Fibroblast of the aortic adventitia (primary cell): Measurements from ENCODE around the gene ASPHD2. TPM values are rescaled to one million over a fixed set of nuclear protein-coding genes. Genes with fewer than 3 reads are reported as not detected.

Experiments used
- DNase-seq: peaks from one replicate; pipeline ENCODE4 v3.0.0-alpha.2; 2010; ENCODE audit warnings: low read depth
- H3K4me3 ChIP-seq: 2 replicates; pipeline ENCODE4 v1.5.1; 2011; ENCODE audit warnings: low read depth, mild to moderate bottlenecking, control low read depth, low read length, moderate library complexity
- CTCF ChIP-seq: IDR thresholded peaks from 2 replicates; pipeline ENCODE4 v1.5.1; 2011; ENCODE audit warnings: mild to moderate bottlenecking, low read length, control low read depth, inconsistent platforms; ENCODE audit not compliant: insufficient read depth
- small RNA-seq: library from RNA; depleted of rRNA; stranded (forward); fragments of <200 nt; gene quantifications from one replicate; pipeline ENCODE3, GENCODE V24; 2012
- total RNA-seq: library from RNA; depleted of rRNA; stranded (reverse); fragments of >200 nt; gene quantifications from 2 replicates; pipeline ENCODE4 v1.2.3, GENCODE V29; 2012; ENCODE audit warnings: low replicate concordance

The ASPHD2 gene
- total RNA-seq, 1 donor: 4.2 TPM

- no peak for DNase-seq
- TF ChIP-seq CTCF: no peak
- H3K4me3 ChIP-seq: no peak overlapping the region
Observed at GRCh38 chr22:26485806-26486390, 56.8 kb downstream of the ASPHD2 start.

- no peak for DNase-seq
- TF ChIP-seq CTCF: no peak
- H3K4me3 ChIP-seq: no peak overlapping the region
Observed at GRCh38 chr22:26486394-26486793, 57.3 kb downstream of the ASPHD2 start.

GRCh38 chr22:26487996-26488395, 58.9 kb downstream of the ASPHD2 start:
- no peak overlapping the region for H3K4me3 ChIP-seq
- DNase-seq: no peak
- no peak for TF ChIP-seq CTCF

GRCh38 chr22:26489447-26490036, 60.5 kb downstream of the ASPHD2 start:
- no peak for DNase-seq
- no peak overlapping the region for H3K4me3 ChIP-seq

GRCh38 chr22:26492220-26492619, 63.2 kb downstream of the ASPHD2 start:
- DNase-seq: no peak
- H3K4me3 ChIP-seq: no peak overlapping the region
- TF ChIP-seq CTCF: no peak

More at GRCh38 chr22:26489447-26490036, 60.5 kb downstream of the ASPHD2 start:
- no peak for TF ChIP-seq CTCF

- H3K4me3 ChIP-seq: no peak overlapping the region
- no peak for DNase-seq
- TF ChIP-seq CTCF: no peak
Observed at GRCh38 chr22:26494506-26494905, 65.4 kb downstream of the ASPHD2 start.

Small RNA genes within 50 kb of the gene (small RNA-seq; reads per million reads assigned to genes)
- not detected for gene RNA5SP495

Other genes starting within 250 kb of the ASPHD2 start
- 38.5 and 72.4 TPM in 2 replicates for gene HPS4, start 54.5 kb downstream of the ASPHD2 start, total RNA-seq
- gene SRRD, start 54.6 kb downstream of the ASPHD2 start, total RNA-seq: 15.7 and 27.1 TPM in 2 replicates
- gene TFIP11, start 83.2 kb downstream of the ASPHD2 start, total RNA-seq: 25.4 and 45.7 TPM in 2 replicates
- 15.5 and 48.1 TPM in 2 replicates for gene TPST2, start 160.9 kb downstream of the ASPHD2 start, total RNA-seq
- not detected in 2 replicates for gene CRYBB1, start 188.8 kb downstream of the ASPHD2 start, total RNA-seq
- not detected in 2 replicates for gene CRYBA4, start 192.7 kb downstream of the ASPHD2 start, total RNA-seq
- 0.72 and 2.0 TPM in 2 replicates for gene MIAT, start 228.3 kb downstream of the ASPHD2 start, total RNA-seq